ENCODE results near the gene GYPB.
"Not testable (repeated sequence)": the region's sequence is repeated elsewhere in the genome, so short reads cannot be mapped to it uniquely, and the experiment has no call there.

GYPB gene

DNA sequence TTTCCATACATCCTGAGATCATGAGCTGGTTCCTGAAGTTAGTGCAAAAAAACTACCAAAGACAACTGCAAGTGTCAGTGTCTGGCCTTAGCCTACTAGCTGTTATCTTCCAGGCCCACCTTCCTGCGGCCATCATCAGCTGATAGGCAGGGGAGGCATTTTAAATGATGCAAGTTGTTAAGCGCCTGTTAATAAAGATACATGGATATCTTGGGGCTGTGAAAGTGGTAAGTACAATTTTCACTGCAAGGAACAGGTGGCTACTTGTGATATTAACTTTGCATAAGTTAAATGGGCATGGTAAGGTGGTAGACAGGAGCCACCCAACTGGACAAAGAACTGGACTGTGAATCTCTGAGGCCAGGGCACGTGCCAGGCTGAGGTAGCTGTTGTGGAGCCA is at the start of gene GYPB:
Gene GYPB (minus strand): TSS at position 104 of the 400 bp plus-strand sequence. CDS start 93 bp downstream, at position 11.
- DNase-seq = not testable (repeated sequence)

DNA sequence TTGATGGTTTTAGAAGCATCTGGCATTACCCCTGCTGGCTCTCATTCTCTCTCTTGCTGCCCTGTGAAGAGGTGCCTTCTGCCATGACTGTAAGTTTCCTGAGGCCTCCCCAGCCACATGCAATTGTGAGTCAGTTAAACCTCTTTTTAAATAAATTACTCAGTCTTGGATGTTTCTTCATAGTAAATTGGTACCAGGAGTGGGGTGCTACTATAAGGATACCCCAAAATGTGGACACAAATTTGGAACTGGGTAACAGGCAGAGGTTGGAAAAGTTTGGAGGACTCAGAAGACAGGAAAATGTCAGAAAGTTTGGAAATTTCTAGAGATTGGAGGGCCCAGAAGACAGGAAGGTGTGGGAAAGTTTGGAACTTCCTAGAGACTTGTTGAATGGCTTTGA is 42.4 kb upstream of the GYPB start:
- not testable (repeated sequence) for DNase-seq

DNA sequence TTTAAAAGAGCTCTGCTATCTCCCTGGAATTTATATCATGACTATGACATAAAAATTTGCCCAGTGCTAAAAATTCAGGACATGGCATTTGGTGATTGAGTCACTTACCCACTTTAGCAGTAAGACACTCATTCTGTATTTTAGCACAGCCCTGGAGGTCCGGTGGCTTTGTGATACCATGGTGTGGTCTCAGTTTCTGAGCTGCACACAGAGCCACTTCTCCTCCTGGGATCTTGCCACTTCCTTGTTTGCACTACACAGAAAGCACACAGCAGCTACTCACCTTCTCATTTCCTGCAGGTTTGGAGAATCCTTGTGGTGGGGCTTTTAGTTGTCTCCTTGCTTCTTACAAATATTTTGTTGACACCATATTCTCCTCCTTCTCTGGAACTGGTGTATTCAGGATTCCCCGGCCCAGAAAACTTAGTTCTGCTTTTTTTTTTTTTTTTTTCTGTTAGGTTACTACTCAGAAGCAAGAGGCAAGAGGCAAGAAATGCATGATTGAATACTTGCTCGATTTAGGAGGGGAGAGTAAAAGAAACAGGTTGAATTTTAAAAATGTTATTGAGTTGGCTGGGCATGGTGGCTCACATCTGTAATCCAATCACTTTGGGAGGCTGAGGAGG is 41.2 kb upstream of the GYPB start:
- DNase-seq = not testable (repeated sequence)

DNA sequence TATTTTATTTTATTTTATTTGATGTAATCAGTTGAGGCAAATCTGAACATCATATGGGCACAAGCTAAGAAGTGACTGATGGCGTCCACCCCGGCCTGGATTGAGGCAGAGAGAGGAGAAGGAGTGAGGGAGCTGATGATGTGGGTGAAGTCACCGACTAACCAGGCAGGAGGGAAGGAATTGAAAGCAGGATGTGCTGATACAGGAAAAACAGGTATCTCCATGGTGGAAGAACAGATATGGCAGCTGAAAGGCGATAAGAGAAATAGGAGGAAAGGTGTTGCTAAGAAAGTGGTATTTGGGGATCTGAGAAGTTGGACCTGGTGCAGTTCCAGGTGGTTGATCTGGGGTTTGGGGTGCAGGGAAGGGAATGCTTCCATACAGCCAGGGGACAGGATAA is 37.6 kb upstream of the GYPB start:
- no peak for DNase-seq

DNA sequence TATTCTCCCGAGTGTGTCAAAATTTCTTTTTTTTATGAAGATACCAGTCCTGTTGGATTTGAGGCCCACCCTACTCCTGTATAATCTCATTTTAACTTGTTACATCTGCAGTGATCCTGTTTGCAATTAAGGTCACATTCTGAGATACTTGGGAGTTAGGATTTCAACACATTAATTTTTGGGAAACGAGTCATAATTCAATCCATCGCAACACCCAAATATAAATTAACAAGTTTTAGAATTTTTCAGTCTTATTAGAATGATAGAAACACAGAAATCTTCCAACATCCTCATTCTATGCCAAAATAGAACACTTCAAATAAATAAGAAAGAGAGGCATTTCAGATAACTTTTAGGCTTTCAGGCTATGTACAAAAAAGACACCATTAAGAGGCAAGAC is 36.2 kb upstream of the GYPB start:
- DNase-seq = not testable (repeated sequence)

DNA sequence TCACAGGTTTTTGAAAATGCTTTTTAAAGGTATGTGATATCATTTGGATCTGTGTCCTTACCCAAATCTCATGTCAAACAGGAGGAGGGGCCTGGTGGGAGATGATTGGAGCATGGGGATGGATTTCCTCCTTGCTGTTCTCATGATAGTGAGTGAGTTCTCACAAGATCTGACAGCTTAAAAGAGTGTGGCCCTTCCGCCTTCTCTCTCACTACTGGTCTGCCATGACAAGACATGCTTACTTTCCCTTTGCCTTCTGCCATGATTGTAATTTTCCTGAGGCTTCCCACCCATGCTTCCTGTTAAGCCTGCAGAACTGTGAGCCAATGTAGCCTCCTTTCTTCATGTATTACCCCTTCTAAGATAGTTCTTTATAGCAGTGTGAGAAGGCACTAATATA is 32.3 kb upstream of the GYPB start:
- DNase-seq = not testable (repeated sequence)

DNA sequence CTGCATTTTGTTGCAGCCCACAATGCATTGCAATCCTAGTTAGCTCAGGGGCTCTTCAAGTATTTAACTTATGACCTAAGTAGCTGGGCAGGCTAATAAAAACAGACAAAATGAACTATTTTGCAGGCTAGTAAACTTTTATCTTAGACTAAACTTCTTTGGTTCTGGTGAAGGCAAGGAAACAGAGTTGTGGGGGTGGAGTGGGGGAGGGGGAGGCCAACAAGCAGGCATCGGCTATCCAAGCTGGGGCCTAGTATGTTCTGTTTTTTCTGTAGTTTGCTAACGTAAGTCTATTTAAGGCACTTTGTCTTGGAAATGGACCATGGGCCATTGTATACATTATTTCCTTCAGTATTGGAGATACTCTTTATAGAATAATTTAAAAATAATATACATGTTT is 31.5 kb upstream of the GYPB start:
- not testable (repeated sequence) for DNase-seq

DNA sequence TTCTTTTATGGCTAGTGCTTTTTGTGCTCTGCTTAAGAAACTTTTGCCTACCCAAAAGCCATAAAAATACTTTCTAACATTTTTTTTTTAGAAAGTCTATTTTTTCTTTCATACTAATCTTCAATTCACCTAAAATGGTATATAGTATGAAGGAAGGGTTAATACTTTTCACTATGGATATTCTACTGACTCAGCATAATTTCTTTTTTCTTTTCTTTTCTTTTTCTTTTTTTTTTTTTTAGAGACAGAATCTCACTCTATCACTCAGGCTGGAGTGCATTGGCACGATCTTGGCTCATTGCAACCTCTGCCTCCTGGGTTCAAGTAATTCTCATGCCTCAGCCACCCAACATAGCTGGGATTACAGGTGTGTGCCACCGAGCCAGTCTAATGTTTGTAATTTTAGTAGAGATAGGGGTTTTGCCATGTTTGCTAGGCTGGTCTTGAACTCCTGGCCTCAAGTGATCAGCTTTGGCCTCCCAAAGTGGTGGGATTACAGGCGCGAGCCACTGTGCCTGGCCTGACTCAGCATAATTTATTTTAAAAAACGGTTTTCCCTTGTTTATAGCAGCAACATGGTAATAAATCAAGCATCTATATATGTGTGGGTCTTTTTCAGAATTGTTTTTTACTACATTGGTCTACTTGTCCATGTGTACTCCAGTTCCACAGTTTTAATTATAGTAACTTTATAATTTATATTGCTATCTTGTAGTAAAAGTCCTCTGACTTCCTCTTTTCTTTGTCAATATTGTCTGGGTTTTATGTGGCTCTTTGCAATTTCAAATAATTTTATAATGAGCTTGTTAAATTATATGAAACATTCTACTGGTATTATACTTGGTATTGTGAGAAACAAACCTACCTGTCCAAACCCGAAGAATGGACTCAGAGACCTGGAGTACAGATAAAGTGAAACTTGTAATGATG is 30.6 kb upstream of the GYPB start:
- DNase-seq = not testable (repeated sequence)

DNA sequence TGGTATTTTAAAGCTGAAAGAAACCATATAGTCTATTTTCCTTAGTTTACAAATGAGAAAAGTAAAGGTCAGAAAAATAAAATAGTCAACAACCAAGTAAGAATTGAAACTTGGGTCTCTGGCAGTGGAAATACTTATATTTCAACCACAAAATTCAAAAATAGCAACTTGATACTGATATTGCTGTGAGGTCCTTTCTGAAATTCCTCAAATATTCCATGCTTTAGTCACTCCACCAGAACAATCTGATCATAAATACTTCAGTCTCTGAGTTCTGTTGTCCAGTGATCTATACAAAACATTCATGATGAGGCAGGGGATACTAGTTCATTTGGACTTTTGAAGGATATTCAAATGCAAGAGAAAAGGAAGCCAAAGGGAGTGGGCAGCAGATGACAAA is 25.8 kb upstream of the GYPB start:
- DNase-seq = not testable (repeated sequence)

DNA sequence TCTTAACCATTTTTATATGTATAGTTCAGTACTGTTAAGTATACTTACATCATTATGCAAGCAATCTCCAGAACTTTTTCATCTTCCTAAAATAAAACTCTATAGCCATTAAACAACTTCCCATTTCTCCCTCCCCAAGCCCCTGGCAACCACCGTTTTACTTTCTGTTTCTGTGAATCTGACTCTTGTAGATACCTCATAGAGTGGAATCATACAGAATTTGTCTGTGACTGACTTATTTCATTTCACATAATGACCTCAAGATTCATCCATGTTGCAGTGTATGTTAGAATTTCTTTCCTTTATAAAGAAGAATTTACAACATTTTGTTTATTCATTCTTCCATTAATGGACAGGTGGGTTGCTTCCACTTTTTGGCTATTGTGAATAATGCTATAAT is 13.4 kb upstream of the GYPB start:
- DNase-seq = not testable (repeated sequence)

DNA sequence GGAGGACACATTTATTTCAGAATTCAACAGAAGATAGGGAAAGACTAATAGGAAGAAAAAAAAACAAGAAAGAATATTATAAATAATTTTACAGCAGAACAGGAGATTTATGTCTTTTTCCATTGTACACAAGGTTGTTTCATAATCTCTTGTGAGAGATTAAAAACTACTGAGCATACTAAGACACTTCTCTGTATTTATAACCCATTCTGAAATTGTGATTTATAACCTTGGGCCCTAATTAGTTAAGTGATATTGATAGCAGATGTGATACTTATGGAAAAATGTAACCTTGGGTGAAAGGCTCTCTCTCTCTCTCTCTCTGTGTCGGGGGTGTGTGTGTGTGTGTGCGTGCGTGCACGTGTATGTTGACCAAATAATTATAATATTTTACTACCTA is 12.7 kb upstream of the GYPB start:
- not testable (repeated sequence) for DNase-seq

DNA sequence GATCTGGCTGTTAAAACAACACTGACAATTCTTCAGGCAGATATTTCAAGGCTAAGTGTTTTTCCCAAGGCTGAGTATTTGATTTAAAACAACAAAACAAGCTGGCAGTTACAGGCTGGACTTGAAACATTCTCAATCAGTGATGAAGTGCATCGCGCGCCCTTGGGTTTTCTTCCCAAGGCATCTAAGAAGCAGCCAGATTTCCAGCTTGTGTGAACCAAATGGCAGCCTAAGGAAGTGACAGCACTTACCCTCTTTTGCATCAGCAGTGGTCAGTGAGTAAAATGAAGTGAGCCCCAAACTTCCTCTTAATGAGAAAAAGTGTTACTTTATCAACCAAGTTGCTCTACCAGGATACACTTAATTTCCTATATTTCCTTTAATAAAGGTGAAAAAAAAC is 12.2 kb upstream of the GYPB start:
- not testable (repeated sequence) for DNase-seq

DNA sequence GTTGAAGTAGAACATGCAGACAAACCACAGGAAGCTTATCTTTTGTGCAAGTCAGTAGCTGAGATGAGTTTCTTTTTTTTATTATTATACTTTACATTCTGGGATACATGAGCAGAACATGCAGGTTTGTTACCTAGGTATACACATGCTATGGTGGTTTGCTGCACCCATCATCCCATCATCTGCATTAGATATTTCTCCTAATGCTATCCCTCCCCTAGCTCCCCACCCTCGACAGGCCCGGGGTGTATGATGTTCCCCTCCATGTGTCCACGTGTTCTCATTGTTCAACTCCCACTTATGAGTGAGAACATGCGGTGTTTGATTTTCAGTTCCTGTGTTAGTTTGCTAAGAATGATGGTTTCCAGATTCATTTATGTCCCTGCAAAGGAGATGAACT is 11.5 kb upstream of the GYPB start:
- not testable (repeated sequence) for DNase-seq

DNA sequence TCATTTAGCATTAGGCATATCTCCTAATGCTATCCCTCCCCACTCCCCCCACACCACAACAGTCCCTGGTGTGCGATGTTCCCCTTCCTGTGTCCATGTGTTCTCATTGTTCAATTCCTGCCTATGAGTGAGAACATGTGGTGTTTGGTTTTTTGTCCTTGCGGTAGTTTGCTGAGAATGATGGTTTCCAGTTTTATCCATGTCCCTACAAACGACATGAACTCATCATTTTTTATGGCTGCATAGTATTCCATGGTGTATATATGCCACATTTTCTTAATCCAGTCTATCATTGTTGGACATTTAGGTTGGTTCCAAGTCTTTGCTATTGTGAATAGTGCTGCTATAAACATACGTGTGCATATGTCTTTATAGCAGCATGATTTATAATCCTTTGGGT is 7.5 kb upstream of the GYPB start:
- not testable (repeated sequence) for DNase-seq

DNA sequence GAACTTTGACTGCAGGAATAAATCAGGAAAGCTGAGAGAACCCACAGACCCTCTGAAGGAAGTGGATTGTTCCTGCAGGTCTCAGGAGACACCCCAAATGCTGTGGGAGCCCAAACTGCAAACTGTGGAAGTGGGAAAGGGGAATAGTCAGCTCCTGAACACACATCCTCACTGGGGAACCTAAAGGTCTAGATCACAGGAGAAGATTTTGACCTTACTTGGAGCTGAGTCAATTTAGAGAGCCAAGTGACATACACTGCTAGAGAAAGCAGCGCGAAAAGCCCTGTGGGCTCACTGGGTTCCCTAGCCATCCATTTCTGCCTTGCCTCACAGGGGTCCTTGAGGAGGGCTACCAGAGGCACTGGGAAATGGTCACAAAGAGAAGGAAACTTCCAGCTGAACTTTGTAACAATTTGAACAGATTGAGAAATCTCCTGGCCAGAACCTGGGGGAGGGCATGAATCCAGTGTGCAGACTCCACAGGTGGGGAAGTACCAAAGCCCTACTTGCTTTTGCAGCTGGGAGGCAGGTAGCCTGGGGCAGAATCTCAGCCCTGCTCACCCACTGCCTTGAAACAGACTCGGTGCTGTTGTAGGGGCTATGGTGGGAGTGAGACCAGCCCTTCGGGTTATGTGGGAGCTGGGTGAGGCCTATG is 5.3 kb upstream of the GYPB start:
- DNase-seq = not testable (repeated sequence)

DNA sequence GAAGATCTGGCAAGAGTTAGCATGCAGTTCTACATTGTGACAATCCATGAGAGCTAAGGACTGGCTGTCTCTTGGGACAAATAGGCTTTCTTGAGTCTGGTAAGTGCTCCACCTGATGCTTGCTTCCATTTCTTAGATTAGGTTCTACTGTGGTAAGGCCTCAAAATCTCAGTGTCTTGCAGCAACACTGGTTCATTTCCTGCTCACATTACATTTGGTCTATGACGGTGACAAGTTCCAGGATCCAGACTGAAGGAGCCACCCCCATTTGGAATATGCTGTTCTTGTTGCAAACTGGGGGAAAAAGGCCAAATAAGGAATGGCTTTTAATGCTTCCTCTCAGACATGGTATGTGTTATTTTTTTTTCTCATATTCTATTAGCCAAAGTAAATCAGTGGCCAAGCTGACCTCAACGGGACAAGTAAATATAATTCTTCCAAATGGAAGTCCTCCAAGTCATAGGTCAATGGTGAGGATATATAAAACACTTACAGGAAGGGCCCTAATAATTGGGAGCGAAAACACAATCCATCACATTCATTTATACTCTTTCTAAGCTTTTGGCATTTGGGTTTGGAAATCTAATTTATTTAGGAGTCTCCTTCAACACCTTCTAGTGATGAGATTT is 3.7 kb upstream of the GYPB start:
- not testable (repeated sequence) for DNase-seq

DNA sequence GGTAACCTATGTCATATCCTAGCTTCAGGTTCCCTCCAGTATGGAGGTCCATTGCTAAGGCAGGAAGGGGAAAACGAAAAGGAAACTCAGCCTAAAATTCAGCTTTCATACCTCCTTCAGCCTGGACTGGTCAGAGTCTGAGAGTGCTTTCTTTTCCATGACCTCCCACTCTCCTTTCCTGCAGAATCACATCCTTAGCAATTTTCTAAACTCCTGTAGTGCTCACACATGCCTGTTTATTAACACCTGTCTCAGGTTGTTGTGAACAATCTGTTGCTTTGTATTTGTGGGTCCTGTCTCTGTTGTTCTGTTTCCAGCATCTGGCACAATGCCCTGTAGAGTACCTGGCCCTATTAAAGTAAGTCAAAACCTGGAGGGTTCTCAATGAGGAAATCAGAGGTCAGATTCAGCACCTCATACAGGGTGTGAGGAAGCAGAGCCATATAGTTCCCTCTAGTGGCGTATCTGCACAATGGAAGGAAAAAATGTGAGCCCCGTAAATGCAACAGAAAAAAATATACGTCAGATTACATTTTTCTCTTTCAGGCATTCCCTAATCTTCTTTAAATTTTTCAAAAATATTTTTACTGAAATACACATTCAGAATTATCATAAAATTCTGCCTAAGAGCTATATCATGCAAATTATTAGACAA is 2.3 kb upstream of the GYPB start:
- DNase-seq = peak in 2 of 58 donors; percentile 1 to 3

DNA sequence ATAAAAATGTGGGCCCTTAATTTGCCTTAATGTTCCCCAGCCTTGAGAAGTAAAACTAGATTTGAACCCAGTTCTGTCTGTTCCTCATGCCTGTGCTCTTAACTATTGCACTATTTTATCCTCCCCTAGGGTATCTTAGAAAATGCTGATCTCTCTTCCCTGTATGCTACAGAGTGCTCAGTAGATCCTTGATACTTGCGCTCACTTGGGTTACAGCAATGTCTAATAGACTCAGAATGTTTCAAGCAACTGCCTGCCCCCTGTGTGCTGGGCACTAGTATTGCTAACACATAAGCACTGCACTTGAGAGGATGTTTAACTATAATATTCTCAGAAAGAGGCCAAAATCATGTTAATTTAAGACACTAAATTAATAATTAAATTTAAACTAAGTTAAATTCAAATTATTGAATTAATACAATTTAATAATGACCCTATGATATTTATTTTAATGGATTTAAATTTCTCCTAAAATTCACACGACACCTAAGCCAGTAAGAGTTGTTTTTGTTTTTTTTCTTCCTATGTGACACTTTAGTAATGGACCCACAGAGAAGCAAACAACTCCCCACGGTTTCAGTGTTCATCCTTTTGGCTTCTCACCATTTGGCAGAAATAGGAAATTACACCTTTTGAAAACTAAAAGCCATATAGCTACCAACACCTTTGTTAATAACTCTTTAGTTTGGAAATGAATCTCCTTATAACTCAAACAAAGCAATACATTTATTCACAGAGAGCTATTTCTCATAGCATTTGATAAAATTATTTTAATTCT is 768 bp downstream of the GYPB start:
- DNase-seq = not testable (repeated sequence)

DNA sequence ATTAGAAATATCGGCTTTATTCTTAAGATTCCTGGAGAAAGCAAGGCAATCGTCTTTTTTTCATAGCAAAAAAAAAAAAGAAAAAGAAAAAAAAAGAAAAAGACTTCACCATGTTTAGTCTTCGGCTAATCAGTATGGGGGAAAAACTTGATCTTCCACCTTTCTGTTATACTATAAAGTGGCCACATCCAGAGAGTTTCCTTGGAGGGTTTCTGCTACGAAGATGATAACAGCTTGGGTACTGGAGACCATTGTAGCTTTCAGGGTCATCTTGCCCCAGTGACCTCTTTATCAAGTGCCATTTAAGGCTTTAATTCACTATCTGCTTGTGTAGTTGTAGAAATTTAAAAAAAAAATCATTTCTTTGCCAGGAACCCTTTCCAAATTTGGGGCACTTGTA is 1.9 kb downstream of the GYPB start:
- DNase-seq = not testable (repeated sequence)

DNA sequence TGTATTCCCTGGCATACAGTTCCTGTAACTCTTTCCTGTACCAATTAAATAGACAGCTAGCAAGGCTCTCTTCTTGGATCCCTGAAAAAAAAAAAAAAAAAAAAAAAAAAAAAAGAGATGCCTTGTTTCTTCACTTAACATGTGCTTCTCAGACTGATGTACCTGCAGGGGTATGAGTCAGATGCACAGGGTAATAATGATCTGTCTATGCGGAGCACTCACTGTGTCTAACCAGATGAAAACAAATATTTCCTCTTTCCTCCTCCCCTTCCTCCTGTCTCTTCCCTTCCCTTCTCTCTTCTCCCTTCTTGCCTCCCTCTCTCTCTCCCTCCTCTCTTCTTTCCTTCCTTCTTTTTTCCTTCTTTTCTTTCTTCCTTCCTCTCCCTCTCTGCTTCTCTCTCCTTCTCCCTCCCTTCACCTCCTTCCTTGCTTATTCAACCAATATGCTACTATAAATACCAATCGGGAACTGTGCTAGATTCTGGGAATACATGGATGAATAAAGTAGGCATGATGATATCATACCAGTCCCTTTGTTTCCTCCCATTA is 3.0 kb downstream of the GYPB start:
- not testable (repeated sequence) for DNase-seq
